ENCODE data around the gene NAT8L.

NAT8L gene

GRCh38 chr4:2063557-2064275 is 4.6 kb downstream of the NAT8L start:
- DNase-seq (ENCODE audit: low read depth in 2 of 2) = no peak

- no peak for DNase-seq (ENCODE audit: low read depth in 2 of 2)
These were observed 5.3 kb downstream of the NAT8L start for GRCh38 chr4:2064276-2064991.

GRCh38 chr4:2065106-2065930 is 6.2 kb downstream of the NAT8L start:
- no peak for DNase-seq (ENCODE audit: low read depth in 2 of 2)

DNA sequence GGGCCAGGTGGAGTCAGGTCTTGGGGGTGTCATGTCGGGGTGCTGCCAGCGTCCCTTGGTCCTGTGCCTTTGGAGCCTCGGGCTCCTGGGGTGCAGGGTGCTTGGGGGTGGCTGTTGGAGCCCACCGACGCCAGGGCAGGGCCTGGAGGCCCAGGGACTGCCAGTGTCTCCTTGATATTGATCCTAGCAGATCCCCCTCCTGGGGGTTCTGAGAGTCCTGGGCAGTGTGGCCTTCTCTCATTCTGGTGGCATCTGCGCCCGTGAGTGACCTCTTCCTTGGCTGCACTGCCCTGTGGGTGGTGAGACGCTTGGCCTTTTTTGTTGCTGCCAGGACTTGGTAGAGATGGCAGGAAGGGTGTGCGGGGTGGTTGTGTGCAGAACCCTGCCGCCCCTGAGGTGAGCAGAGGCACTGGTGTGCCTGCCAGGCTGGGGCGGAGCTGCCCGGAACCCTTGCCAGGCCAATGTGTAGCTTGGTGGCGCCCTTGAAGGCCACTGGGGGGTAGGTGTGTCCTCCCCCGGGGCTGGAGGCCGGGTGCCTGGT is 7.0 kb downstream of the NAT8L start:
- DNase-seq (ENCODE audit: low read depth in 2 of 2) = no peak

GRCh38 chr4:2066571-2067445 is 7.7 kb downstream of the NAT8L start:
- DNase-seq (ENCODE audit: low read depth in 2 of 2) = no peak

- no peak for DNase-seq (ENCODE audit: low read depth in 2 of 2)
These were observed 8.5 kb downstream of the NAT8L start for GRCh38 chr4:2067446-2068197.

- DNase-seq (ENCODE audit: low read depth in 2 of 2) = no peak
These were observed 9.0 kb downstream of the NAT8L start for GRCh38 chr4:2068198-2068470.

DNA sequence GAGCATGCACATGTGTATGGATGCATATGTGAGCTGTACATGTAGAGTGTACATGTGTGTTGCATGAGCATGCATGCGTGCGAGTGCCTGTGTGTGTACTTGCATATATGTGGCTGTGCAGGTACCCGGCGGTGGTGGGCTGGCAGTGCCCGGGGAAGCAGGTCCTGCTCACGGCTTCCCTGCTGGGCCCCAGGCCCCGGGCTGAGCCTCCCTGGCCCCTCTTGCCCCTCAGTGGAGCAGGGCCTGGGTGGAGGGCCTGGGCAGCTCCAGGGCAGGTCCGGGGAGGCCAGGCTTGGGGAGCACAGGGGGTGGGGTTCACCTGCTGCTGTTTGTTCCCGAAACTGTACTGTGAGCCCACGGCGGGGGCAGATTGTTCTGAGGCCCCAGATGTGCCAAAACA is 9.4 kb downstream of the NAT8L start:
- DNase-seq (ENCODE audit: low read depth in 2 of 2) = no peak

- no peak for DNase-seq (ENCODE audit: low read depth in 2 of 2)
These were observed 10.2 kb downstream of the NAT8L start for GRCh38 chr4:2069161-2069971.

DNA sequence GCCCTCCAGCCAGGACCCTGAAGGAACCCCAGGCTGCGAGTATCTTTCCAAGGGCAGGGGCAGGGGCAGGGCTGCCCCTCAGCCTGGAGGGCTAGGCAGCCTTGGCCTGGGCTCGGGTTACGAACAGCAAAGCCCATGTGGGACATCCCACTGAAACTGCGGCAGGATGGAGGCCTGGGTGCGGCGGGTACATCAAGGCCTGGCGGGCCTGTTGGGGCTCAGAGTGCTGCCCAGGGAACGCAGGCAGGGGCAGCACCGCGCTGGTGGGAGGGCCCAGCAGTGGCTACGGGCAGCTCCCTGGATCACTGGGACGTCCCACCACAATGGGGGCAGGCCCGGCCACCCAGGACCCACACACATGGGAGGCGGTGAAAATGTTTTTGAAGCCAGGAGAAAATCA is 10.9 kb downstream of the NAT8L start:
- DNase-seq (ENCODE audit: low read depth in 2 of 2) = no peak

- no peak for DNase-seq (ENCODE audit: low read depth in 2 of 2)
These were observed 11.5 kb downstream of the NAT8L start for GRCh38 chr4:2070421-2071251.

DNA sequence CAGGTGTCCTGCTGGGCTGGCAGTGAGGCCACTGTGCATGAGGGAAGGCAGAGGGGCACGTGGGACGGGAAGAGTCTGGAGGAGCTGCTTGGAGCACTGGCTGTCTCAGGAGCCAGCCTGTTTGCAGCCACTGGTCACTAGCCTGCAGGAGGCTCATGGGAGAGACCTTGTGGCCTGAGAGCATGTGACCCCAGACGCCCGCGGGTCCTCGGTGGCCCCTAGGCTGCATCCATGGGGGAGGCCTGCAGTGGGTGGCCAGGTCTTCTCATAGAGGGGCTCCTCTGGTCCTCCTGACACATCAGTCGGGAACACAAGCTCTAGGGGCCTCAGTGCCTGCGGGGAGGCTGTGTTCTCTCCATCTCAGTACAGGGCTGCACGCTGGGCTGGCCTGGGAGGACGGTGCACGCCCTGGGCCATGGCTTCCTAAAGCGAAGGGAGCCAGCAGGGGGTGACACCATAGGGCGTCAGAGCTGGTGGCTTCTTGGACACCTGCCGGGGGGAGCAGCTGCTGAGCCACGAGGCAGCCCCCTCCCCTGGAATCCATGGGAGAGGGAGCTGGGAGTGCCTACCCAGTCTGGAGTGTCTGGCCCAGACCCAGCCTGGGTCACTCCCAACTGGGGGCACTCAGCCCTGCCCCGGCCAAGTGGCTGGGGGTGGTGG is 12.3 kb downstream of the NAT8L start:
- no peak for DNase-seq (ENCODE audit: low read depth in 2 of 2)

DNA sequence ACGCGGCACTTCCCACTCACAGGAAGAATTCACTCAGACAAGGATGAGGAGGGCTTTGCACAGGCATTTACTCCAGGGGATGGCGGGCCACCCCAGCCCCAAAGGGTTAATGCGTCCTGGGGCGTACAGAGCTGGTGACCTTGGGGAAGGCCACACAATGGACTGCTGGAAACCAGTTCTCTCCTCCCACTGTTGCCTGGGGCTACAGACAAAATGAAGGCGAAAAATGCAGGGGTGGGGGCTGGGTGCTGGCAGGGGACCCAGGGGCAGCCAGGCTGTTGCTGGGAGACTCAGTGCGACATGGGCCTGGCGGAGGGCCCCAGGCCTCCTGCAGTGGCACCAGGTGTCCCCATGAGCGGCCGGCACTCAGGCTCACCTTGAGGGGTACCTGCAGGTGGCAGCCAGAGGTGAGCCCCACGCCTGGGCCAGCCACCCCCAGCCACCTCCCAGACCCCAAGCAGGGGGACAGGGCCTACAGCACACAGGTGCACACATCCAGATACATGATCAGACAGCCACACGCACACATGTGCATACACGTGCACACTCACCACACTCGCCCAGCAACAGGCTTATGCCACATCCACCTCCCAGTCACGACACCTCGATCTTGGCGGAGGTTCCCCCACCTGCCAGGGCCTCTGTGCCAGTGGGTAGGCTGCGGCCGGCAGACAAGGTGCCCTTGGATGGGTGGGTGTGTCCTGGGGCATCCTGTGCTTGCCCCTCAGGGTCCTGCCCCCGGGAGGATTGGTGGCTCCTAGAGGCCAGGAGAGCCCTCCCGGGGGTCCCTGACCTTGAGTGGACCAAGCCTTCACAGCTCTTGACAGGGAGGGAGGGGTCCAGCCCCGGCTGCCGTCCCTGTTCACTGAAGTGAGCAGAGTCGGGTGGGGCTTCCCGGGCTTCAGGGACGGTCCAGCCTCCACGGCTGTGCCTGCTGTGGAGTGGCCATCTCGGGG is 13.1 kb downstream of the NAT8L start:
- no peak for DNase-seq (ENCODE audit: low read depth in 2 of 2)

DNA sequence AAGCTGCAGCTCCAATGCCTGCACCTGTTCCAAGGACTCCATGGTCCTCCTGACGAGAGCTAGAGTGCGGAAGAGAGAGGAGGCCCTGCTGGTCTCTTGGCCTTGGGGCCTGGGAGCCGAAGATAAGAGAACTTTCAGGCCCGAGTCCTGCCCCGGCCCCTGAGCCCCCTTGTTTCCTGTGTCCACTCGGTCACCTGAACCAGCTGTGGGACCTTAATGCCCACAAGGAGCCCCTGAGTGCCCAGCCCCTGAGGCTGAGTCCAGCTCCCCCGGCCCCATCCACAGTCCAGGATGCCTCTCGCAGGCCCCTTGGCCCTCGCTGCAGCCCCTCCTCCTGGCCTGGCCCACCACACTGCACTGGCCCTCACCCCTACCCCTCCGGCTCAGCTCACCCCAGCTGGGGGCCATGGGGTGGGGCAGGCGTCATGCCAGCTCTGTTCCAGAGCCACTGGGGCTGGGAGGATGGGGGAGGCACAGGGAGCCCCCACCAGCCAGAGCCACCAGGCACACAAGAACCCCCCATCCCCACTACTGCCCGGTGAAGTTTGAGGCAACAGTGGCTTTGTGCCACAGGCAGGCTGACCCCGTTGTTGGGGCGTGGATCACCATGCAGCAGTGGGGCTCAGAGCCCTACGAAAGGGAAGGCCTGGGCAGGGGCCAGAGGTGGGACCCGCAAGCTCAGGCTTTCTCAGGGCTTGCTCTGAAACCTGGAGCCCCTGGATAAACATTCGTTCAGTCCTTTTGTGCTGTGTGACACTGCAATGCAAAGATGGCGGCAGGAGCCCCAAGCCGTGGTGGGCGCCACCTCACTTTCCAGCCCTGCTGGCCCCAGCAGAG is 14.1 kb downstream of the NAT8L start:
- no peak for DNase-seq (ENCODE audit: low read depth in 2 of 2)

GRCh38 chr4:2073808-2074481 is 14.8 kb downstream of the NAT8L start:
- DNase-seq (ENCODE audit: low read depth in 2 of 2) = no peak

DNA sequence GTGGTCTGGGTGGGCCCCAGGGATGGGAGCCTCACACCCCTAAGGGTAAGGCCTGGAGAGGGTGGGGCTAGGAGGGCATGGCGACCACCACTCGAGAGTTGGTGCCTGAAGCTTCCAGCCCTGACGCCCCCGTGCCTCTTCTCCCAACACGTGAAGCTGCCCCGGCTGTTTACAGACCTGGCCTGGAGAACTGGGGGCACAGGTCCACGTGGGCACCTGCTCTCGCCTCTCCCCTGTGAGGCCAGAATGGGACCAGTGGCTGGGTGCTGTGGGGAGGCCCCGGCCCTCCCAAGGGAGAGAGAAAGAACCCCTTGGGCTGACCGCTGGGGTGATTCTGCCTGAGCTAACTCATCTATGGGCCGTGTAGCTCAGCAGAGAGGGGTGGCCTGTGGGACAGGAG is 15.5 kb downstream of the NAT8L start:
- no peak for DNase-seq (ENCODE audit: low read depth in 2 of 2)
